Activated naive CD4-positive, alpha-beta T cell (primary cell): ENCODE data around the gene TBPL1.

ENCODE experiments used
- DNase-seq, 4 experiments: peaks; one replicate each; lab custom pipeline; 2025; lab: John Stamatoyannopoulos, UW

The TBPL1 gene

DNA sequence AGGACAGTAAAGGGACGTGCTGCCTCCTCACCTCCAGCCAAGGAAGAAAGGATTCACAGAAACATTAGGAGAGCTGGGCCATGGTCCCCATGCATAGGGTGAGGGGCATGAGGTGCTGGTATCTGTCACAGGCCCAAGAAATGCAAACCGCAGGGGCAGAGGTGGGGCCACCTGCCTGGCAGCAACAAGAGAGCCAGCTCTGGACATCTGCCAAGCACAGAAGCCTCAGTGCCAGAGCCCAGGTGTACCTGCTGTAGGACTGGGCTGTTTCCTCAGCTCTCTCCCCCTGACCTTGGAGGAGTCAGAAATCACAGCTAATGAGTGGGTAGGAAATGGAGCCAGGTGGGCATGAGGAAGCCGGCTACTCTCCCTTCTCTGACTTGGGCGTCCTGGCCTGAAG lies 54.1 kb downstream of the TBPL1 start:
- no peak for DNase-seq

DNA sequence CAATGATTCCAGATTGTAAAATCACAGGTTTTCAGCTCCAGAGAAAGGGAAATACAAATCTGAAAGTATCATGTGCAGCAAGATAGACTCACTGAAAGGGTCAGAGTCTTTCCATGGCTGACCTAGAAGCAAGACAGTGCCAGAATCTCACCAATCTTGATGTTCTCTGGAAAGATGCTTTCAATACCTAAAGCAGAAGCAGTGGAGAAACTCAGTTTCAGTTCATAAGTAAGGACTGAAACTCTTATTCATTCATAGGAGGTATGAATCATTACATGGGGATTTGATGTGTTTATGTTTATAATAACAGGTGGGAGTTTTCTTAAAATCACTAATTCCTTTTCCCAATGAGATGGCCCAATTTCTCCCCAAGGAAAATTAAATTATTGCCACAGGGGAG lies 56.9 kb downstream of the TBPL1 start:
- DNase-seq, result no peak

DNA sequence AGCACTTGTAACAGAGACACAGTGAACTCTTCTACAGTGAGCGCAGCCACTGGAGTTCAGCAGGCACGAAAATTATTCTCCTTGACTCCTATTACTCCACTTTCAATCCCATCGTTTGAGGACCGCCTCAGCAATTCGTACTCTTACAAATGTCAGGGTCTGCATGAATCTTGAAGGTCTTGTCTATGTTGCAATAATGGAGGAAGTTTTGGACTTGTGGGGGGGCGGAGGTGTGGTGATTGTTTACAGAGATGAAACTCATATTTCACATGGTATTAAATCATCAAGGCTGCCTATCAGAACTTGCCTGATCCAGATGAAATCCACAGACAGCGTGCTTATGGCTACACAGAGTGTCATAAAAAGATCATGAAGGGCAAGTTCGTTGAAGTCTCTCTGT lies 57.4 kb downstream of the TBPL1 start:
- DNase-seq, result no peak

DNA sequence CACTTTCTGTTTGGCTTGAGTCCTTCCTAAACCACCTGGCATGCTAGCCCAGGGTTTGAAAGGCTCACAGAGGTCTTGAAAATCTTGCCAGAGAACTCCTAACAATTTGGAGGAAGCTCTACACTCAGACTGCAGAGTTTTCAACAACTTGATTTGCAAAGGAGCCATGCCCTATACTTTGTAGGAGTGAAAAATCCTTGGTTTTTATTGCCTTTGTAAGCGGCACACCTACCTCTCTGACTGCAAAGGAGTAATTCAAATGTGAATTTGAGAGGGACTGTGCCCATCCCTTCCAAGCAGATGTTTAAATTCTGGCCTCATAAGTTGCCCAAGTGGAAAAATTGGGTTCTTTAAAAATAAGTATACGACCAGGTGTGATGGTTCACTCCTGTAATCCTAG lies 58.0 kb downstream of the TBPL1 start:
- no peak for DNase-seq

DNA sequence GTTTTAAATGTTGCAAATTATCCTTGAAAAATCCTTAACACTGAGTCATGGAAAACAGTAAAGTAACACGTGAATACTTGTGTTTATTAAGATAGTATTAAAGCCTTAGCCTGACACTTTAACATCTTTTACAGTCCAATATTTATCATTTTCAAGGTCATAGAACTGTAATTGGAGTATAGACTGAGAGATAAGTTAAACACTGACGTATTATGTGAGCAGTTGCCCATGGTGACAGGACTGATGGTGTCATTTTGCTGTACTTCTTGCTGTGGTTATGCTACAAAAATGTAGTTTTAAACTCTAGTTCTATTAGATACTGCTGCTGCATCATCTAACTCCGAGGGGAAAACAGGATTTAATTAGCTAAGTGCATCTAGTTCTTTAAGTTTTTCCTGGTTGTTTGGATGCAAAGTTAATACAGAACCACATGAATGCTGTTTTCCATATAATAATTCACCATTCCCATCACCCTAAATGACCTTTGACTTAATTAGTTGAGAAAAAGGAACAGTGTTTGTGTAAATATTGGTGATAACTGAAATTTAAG lies 61.6 kb downstream of the TBPL1 start:
- DNase-seq, result no peak

DNA sequence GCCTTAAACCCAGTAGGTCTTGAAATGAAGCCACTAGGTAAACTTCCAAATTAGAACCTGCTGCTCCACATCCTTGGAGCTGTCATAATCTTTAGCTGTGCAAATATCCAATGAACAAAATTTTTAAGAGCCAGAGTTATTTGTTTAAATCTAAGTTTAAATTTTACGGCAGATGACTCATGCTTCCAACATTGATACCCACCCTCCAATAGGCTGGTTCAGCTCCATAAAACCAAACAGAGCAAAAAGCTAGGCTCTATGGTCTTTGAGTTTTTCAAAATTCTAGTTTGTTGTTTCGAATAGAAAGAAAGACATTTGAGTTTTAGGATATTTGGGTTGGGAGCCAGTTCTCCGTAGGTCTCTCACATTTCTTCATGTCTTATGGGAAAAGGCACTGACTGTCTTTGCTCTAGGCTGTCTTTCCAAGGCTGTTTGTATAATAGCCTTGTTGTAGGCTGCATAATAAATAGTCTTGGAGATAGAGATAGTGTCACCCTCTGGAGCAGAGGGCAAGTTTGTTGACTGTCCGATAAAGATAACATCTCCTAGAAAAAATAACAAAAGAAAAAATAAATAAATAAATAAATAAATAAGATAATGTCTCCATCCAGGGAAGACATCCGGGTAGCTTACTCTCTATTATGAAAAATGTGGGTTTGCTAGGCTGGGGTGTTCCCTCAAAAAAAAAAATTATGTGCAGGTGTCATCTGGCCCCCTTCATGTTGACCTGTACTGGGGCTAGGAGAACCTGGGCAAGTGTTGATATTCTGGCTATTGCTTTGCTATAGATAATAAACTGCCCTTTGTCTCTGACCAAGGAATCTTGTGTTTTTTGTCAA lies 62.9 kb downstream of the TBPL1 start:
- no peak for DNase-seq

DNA sequence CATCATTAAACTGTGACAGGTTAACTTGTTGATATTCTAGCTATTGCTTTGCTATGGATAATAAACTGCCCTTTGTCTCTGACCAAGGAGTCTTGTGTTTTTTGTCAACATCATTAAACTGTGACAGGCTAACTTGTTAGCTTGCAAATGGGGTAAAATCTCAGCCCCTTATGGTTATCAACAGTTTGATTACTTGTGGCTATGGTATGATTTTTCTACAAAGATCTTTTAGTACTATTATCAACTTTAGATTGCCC lies 63.5 kb downstream of the TBPL1 start:
- DNase-seq, result no peak

DNA sequence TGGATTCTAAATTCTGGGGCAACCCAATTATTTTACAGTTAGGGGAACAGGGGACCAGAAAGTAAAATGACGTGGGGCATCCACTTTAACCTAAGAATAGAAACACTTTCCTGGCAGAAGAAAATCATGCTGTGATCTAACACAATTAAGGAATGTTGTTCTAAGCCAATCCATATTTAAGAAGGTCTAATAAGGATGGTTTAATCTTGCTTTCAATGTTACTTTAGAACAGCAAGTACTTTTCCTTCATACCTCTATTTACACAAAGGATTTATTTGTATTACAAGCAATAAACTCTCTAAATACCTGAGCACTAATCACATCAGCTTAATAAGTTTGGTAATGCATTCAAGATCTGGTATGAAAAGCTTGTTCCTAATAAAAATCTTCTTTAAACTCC lies 67.0 kb downstream of the TBPL1 start:
- no peak for DNase-seq

DNA sequence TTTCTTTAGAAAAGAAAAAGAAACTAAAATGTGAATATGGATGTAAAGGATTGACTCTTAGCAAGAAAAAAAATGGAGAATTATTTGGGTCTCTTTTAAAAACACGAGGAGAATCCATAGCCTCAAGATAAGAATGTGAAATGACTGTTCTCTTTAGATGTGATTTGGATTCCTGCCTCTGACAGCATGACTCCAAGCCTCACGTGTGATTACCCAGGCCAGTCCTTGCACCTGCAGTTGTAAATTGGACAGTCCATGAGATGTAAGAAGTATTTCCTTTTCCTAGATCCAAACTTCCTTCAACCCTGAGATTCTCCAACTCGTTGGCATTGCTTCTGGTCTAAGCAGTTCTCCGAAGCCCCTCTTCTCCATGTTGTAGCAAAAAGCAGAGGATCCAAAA lies 67.5 kb downstream of the TBPL1 start:
- no peak for DNase-seq

DNA sequence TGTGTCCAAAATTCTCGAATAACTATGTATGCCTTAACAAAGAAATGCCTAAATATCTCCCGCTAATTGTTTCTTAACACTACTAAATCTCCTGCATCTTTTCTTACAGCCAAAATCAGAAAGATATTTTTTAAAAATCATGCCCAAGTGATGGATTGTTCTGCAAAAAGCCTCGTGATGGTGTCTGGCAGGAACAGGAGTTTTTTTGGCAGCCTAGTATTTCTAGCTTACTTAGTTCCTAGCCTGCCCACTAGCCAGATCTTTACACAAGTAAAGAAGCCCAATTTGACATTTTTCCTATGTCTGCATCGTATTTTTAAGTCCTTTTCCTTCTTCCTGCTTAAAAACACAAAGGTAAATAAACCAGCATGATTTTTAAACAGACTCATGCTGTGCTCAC lies 67.9 kb downstream of the TBPL1 start:
- no peak for DNase-seq

DNA sequence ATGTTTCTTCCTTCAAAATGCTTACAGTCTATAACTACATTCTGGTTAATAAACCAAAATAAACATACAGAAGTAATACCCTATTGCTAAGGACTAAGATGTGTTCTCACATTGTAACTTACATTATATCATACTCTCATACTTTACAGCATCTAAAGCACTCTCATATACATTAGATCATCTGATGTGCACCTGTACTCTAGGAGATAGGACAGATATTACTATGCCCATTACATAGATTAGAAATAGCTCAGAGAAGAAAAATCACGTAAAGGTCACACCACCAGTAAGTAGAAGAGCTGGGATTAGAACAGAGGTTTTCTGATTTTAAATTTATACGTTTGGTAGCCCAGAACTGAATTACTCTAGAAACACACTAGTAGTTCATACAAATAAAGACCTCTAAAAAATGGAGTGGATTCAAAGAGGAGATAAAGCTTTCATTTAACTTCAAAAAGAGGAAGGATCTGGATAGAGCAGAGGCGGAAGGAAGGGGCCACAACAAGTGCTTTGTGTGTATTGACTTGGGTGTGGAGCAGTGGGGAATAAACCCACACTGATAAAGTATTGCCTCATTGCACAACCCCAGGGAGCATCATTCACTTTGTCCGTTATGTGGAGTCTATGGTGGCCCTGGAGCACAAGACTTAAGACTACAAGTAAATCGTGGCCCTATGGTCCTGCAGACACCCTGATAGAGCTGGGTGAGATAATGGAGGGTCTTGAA lies 68.5 kb downstream of the TBPL1 start:
- DNase-seq, result no peak

DNA sequence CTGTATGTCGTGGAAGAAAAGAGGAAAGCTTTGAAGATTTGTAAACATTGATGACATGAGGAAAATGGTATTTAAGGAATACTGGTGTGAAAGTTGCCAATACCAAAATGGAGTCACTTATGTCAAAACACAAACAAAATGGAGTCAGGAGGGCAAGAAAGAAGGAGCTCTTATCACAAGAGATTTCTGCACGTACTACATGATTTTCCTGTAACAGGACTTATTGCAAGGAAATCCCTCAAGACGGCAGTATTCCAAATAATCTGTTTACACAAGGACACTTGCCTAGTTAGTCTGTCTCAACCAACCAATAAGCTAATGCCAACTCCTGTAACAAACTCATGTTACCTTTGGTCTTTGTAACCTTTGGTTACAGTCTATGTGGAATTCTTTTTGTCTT lies 69.6 kb downstream of the TBPL1 start:
- DNase-seq, result no peak

DNA sequence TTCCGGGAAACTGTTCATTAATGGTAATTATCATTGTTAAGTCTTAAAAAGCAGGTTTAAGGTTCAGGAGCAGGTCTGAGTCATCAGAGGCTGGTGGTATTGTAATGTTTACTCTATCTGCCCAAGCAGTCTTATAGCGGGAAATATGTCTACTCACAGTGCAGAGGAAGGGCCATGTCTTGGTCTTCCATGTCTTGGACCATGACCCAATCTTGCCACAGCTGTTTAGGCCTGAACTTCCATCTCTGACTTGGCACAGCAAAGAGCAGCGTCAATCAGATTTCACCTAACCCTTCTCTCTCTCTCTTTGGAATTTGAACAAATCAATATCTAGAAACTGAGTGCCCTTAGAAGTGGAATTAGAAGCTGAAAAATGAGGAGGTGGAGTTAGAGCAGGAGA lies 73.6 kb downstream of the TBPL1 start:
- DNase-seq, result no peak

DNA sequence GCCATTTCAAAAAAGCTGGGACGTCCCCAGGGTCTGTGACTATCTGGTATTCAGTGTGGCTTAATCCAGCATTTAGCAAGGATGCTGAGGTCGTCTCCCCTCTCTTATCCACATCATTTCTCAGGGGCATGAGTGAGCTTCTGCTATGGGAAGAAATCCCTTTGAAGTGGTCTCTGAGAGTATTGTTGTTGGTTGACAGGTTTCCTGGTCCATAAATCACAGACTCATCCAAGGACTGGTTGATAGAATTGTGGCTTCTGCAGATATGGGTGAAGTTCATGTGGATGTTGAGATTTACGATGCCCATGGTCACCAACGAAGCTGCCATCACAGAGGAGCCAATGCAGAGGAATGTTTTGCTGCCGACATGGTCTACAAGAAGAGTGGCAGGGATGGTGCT lies 75.4 kb downstream of the TBPL1 start:
- no peak for DNase-seq

DNA sequence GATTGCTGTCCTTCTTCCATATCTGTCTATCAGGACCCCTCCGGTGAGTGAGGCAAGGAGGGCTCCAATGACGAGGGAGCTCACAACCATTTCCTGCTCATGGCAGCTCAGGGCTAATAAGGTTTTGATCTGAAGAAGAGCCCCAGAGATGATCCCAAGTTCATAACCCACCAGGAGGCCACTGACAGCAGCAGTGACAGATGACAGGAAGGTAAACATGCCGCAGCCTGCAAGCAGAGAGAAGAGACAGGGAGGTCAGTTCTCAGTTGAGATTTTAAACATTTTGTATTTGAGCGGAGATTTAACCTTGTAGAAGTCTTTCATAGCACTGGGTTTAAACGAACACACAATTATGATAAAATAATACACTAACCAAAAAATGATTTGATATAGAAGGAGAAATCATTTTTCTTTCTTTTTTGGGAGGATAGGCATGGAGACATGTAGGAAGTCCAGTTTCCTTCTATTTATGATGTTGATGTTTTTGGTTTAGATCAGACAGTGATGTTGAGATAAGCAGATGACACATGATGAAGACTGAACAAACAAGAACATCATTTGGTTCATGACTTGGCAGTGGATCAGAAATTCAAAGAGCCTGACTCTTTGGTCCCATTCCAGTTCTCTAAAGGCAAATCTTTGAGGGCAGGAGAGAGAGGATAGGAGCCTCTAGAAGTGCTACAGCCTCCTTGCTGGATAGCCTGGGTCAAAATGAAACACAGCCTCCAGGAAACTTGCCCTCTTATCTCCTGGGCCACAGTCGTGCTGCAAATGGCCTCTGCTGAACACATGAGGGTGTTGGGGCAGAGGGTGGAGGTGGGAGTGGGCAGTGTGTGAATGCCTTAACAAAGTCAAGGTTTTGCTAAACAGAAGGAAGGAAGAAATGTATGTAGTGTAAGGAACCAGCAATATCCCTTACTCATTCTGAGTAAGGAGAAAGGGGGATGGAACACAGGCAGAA lies 76.8 kb downstream of the TBPL1 start:
- no peak for DNase-seq

DNA sequence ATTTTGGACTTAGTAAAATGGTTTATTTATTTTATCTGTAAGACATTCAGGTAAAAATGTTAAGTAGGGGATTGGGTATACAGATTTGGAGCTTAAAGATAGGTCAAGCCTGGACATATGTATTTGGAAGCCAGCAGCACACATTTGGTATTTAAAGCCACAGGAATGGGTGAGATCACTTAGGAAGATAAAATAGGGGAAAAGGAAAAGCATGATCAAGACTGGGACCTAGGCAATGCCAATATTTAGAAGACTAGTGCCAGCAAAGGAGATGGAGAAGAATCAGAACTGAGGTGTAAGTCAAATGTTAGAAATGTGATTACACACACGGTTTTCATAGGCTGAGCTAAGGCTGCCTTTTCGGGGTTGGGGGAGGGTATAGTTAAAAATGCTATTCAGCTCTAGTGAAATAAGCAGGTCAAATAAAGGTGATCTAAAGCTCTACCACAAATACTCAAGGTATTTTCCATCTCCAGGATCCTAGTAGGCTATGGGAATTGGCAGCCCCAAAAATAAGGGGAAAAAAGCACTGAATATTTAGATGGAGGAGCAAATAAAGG lies 78.8 kb downstream of the TBPL1 start:
- DNase-seq, result no peak

DNA sequence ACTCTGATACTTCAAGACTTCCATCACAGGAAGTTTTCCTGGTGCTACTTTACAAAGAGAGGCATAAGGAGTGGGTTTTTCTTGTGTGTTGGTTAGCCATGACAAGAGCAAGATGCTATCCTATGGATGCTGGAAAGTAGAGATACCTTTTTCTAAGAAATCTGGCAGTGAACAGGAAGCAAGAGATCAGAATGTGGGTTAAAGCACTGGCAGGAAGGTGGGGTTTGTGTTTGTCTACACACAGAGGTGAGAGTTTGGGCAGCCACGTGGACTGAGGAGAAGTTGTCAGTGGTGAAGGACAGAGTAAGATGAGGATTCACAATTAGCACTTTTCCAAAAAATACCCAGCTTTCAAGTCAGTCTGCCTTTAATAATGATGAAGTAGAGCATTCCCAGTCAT lies 81.5 kb downstream of the TBPL1 start:
- DNase-seq, result no peak

DNA sequence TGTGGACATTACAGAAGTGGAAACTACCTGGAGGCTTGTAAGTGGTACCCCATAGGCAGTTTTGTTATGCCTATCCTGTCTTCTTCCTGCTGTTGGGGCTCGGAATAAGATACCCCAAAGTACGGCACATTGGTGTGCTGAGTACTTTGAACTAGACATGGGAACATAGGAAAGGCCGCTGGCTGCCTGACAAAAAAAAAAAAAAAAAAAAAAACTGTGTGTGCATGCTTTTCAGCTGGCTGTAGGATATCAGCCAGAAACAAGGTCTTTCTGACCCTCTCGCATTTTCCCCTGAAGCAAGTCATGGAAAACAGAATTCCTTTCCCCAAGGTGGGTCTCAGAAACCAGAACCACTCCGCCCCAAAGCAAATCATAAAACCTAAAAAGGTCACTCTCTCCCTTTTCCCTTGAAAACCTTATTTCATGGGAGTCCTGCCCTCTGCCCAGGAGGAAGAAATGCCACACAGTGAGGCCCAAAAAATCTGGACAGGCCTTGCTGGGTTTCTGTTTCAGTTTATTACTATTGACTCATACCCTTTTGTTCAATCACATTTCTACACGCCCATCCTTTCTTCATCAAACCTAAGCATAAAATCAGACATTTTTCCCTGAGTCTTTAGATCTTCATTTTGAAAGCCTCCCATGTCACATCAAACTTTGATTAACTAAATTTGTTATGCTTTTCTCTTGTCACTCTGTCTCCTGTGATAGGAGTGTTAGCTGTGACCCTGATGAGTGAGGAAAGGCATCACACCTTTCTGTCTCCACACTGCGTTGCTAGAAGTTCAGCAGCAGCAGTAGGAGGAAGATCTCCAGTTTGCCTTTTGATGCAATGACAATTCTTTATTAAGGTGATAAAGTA lies 82.2 kb downstream of the TBPL1 start:
- no peak for DNase-seq

DNA sequence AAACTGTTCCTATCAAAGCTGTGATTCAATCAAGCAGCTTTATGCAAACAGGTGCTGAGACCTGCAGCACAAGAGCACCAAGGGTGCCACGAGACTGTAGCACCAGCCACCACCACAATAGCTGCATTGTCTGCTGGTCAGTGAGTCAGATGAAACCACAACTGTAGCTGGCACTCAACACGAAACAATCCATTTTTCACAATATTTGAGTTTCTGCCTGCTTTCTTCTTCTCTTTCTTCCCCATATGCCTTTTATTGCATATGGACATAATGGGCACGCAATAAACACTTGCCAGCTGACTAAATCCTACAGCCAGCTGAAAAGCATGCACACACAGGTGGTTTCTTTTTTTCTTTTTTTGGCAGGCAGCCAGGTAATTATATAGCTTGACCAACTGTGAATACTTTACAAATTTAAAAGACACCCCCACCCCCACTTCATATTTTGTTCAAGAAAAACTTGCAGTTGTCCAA lies 82.8 kb downstream of the TBPL1 start:
- no peak for DNase-seq

DNA sequence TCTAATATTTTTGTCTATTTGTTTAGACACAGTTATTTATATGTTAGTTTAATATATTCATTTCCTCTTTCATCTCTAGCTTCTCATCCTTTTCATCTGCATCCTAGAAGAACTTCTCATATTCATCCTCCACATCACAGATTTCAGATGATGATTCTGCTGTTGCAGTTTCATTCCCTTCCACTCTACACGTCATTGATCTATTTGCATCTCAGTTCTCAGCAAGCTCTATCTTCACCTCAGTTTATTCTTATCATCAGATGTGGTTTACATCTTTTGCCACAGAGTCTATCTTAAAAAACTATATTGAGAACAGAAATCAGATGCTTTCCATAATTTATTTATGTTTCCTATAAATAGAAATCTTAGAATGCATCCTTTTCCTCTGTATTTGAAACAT lies 86.1 kb downstream of the TBPL1 start:
- no peak for DNase-seq
